ENCODE data around the gene PRR12. TPM values are rescaled to one million over a fixed set of nuclear protein-coding genes. Genes with fewer than 3 reads are reported as not detected.

The PRR12 gene
- total RNA-seq, 1 donor from 2014 or later = 8.9 TPM

- Histone ChIP-seq H3K27me3 (ENCODE audit: control insufficient read depth, insufficient read depth, low read length) (no peaks in the 10 kb centered on the region), H3K36me3 (ENCODE audit: control insufficient read depth, insufficient read depth, low read length) (no peaks in the 10 kb centered on the region), H3K4me3 (ENCODE audit: low read depth, low read length) (no peak overlapping the region)
- no peak for DNase-seq (ENCODE audit: low read depth)
- no peak for TF ChIP-seq CTCF (IDR thresholded peaks at IDR 0.05; ENCODE audit: insufficient read depth, low read length, poor library complexity, severe bottlenecking)
These were observed 7.7 kb upstream of the PRR12 start for GRCh38 chr19:49583239-49583638.

GRCh38 chr19:49585023-49585422, 6.0 kb upstream of the PRR12 start:
- no peaks in the 10 kb centered on the region for H3K27me3 ChIP-seq (ENCODE audit: control insufficient read depth, insufficient read depth, low read length)
- no peak overlapping the region for H3K4me3 ChIP-seq (ENCODE audit: low read depth, low read length)
- TF ChIP-seq CTCF (IDR thresholded peaks at IDR 0.05; ENCODE audit: insufficient read depth, low read length, poor library complexity, severe bottlenecking) = no peak
- no peaks in the 10 kb centered on the region for H3K36me3 ChIP-seq (ENCODE audit: control insufficient read depth, insufficient read depth, low read length)
- DNase-seq (ENCODE audit: low read depth) = no peak

GRCh38 chr19:49587227-49587626, 3.8 kb upstream of the PRR12 start:
- no peak for DNase-seq (ENCODE audit: low read depth)
- no peaks in the 10 kb centered on the region for H3K36me3 ChIP-seq (ENCODE audit: control insufficient read depth, insufficient read depth, low read length)
- no peaks in the 10 kb centered on the region for H3K27me3 ChIP-seq (ENCODE audit: control insufficient read depth, insufficient read depth, low read length)
- H3K4me3 ChIP-seq (ENCODE audit: low read depth, low read length) = no peak overlapping the region
- no peak for TF ChIP-seq CTCF (IDR thresholded peaks at IDR 0.05; ENCODE audit: insufficient read depth, low read length, poor library complexity, severe bottlenecking)

GRCh38 chr19:49588365-49589122, 2.4 kb upstream of the PRR12 start:
- no peak for DNase-seq (ENCODE audit: low read depth)
- H3K4me3 ChIP-seq (ENCODE audit: low read depth, low read length) = no peak overlapping the region
- no peak for TF ChIP-seq CTCF (IDR thresholded peaks at IDR 0.05; ENCODE audit: insufficient read depth, low read length, poor library complexity, severe bottlenecking)
- no peaks in the 10 kb centered on the region for H3K27me3 ChIP-seq (ENCODE audit: control insufficient read depth, insufficient read depth, low read length)
- no peaks in the 10 kb centered on the region for H3K36me3 ChIP-seq (ENCODE audit: control insufficient read depth, insufficient read depth, low read length)

- DNase-seq (ENCODE audit: low read depth) = no peak
- H3K4me3 ChIP-seq (ENCODE audit: low read depth, low read length) = no peak overlapping the region
These were observed 1.5 kb upstream of the PRR12 start for GRCh38 chr19:49589502-49589905.

More at GRCh38 chr19:49589502-49589905, 1.5 kb upstream of the PRR12 start:
- Histone ChIP-seq H3K27me3 (ENCODE audit: control insufficient read depth, insufficient read depth, low read length) (no peaks in the 10 kb centered on the region), H3K36me3 (ENCODE audit: control insufficient read depth, insufficient read depth, low read length) (peaks cover under 1% of the 10 kb centered on the region)
- no peak for TF ChIP-seq CTCF (IDR thresholded peaks at IDR 0.05; ENCODE audit: insufficient read depth, low read length, poor library complexity, severe bottlenecking)

Measured in kidney epithelial cell (primary cell).